Heart left ventricle (tissue), 13 donors: ENCODE data around the gene RNF34.

Source experiments
- POLR2A ChIP-seq, 2 donors: fragments of 450-650 bp; IDR thresholded peaks; one replicate each; pipeline ENCODE4 v1.6.1; 2017; ENCODE audit warnings: antibody characterized with exemption in 2 of 2, mild to moderate bottlenecking in 2 of 2, moderate library complexity in 2 of 2
- TF ChIP-seq, protein P1 (sequence below), 12 donors: fragments of 200-600 bp; sonication (generic) in 4 of 12; IDR thresholded peaks; one replicate each; pipeline versions ENCODE4 v1.5.0 to v1.8.0; 2018 to 2022; ENCODE audit warnings: antibody characterized with exemption in 12 of 12, mild to moderate bottlenecking in 5 of 12
- donor health status: ischemic (EF 13 %, LVEDD 7.1; RV severe dilation, severe dysfunction).
- donor health status: DM: no; HTN: yes; CAD: no.
- donor health status: DM: no; HTN: no; CAD: no.
- donor health status: ischemic (EF 25% LVEDD 6.9; RV normal size, moderate dysfunction).
- donor health status: ischemic (EF 25% LVEDD 5.7; RV mildly dilated, moderate dysfunction).
- donor health status: ischemic (EF 35%, LVEDD 5.7; RV mildly dilated, moderate dysfunction).
- donor health status: nonischemic (EF 11% LVEDD 7.7; RV severe dilation, severe dysfunction).
- donor health status: DM: yes; HTN: yes; CAD: no.
- donor health status: PGD.
- donor health status: ischemic (EF 29% LVEDD 5.4; RV normal size, mild dysfunction).
- donor health status: nonischemic (EF 23%, LVEDD 6.1; RV moderate dilation, normal function).

DNA sequence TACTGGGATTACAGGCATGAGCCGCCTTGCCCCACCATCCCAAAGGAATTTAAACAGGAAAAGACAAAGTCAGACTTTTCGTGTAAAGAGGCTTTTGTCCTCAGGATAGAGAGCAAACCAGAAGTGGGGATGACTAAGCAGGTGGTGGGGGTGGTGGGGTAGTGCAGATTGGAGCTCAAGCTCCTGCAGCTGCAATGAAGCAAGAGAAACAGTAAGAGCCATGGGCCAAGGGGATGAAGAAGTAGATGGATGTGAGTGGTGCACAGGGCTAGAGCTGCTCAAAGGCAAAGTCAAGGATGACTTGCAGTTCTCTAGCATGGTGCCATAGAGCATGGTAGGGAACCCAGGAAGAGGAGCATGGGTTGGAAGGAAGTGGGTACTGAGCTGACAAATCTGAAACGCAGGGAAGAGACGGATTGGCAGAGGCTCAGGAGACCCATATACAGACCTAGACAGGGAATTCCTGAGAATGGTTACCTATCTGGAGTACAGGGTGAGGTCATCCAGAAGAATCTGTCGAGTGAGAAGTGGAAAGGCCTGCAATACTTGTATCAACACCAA, 11.4 kb upstream of the RNF34 start:
- TF ChIP-seq, protein P1, sequence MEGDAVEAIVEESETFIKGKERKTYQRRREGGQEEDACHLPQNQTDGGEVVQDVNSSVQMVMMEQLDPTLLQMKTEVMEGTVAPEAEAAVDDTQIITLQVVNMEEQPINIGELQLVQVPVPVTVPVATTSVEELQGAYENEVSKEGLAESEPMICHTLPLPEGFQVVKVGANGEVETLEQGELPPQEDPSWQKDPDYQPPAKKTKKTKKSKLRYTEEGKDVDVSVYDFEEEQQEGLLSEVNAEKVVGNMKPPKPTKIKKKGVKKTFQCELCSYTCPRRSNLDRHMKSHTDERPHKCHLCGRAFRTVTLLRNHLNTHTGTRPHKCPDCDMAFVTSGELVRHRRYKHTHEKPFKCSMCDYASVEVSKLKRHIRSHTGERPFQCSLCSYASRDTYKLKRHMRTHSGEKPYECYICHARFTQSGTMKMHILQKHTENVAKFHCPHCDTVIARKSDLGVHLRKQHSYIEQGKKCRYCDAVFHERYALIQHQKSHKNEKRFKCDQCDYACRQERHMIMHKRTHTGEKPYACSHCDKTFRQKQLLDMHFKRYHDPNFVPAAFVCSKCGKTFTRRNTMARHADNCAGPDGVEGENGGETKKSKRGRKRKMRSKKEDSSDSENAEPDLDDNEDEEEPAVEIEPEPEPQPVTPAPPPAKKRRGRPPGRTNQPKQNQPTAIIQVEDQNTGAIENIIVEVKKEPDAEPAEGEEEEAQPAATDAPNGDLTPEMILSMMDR (IDR thresholded peaks at IDR 0.05): no peak
- no peak for TF ChIP-seq POLR2A (IDR thresholded peaks at IDR 0.05)
